Heart left ventricle (tissue), 16 donors: ENCODE results near the gene TYSND1. TPM values are rescaled to one million over a fixed set of nuclear protein-coding genes. Genes with fewer than 3 reads are reported as not detected.

ENCODE experiments used
- ATAC-seq, 4 donors: fragments of 200-7000 bp; cut with Tn5 transposase; one replicate each; pipeline ENCODE4 v1.9.1; 2020 to 2022; ENCODE audit warnings: moderate library complexity in 4 of 4, mild to moderate bottlenecking in 3 of 4, moderate number of reproducible peaks in 1 of 4
- DNase-seq, 5 donors: peaks; one replicate each; pipeline ENCODE4 v3.0.0-alpha.2; 2020
- H3K27ac ChIP-seq, 12 donors: fragments of 200-600 bp; sonication (generic) in 4 of 12; one replicate each; pipeline versions ENCODE4 v1.5.0 to v1.8.0; 2016 to 2022; ENCODE audit warnings: mild to moderate bottlenecking in 2 of 12
- H3K27me3 ChIP-seq, 9 donors: fragments of 200-600 bp; sonication (generic) in 2 of 9; one replicate each; pipeline versions ENCODE4 v1.5.1 to v1.8.0; 2016 to 2022; ENCODE audit warnings: mild to moderate bottlenecking in 3 of 9
- H3K36me3 ChIP-seq, 9 donors: fragments of 200-600 bp; sonication (generic) in 2 of 9; one replicate each; pipeline versions ENCODE4 v1.5.0 to v1.8.0; 2018 to 2022; ENCODE audit warnings: mild to moderate bottlenecking in 2 of 9
- H3K4me1 ChIP-seq, 12 donors: fragments of 200-600 bp; sonication (generic) in 4 of 12; one replicate each; pipeline versions ENCODE4 v1.5.0 to v1.8.0; 2016 to 2022; ENCODE audit warnings: mild to moderate bottlenecking in 3 of 12
- H3K4me3 ChIP-seq, 12 donors: fragments of 200-600 bp; sonication (generic) in 4 of 12; one replicate each; pipeline versions ENCODE4 v1.5.0 to v1.8.0; 2017 to 2022; ENCODE audit warnings: mild to moderate bottlenecking in 9 of 12, moderate library complexity in 4 of 12
- H3K9me3 ChIP-seq, 12 donors: fragments of 200-600 bp; sonication (generic) in 4 of 12; one replicate each; pipeline versions ENCODE4 v1.5.0 to v1.8.0; 2016 to 2022; ENCODE audit warnings: mild to moderate bottlenecking in 1 of 12
- POLR2A ChIP-seq, 2 donors: fragments of 450-650 bp; IDR thresholded peaks; one replicate each; pipeline ENCODE4 v1.6.1; 2017; ENCODE audit warnings: antibody characterized with exemption in 2 of 2, mild to moderate bottlenecking in 2 of 2, moderate library complexity in 2 of 2
- WGBS, 4 donors: extraction: QIAGEN DNeasy Blood & Tissue Kit in 2 of 4; methylation state at CpG; one replicate each; pipeline versions ENCODE4 v1.1.5 to v1.1.7; 2013 to 2018; 5-methylcytosine and 5-hydroxymethylcytosine counted together
- intact Hi-C, 10 donors: fragments of 100-400 bp; cut with DNase I; formaldehyde crosslinking; loops; one replicate each; pipeline versions ENCODE4 v1.11.1 to v1.14.2; 2022
- polyA plus RNA-seq, 2 donors: library from polyadenylated mRNA; stranded (reverse); fragments of 200-250 nt; gene quantifications; one replicate each; pipeline ENCODE4 v1.2.3, GENCODE V29; 2013
- total RNA-seq, 9 donors: library from RNA; depleted of rRNA in 2 of 9; stranded (reverse); fragments of >200 nt in 2 of 9; fragmentation: NEBNext Ultra II Directional in 3 of 9; extraction: Animal tissue kit (Norgen Biotek cat#: 25700) in 3 of 9; gene quantifications; one replicate each; pipeline versions ENCODE4 v1.1.0 to v1.2.4, GENCODE V29; 2016 to 2023
- TF ChIP-seq, protein P1 (sequence below), 12 donors: fragments of 200-600 bp; sonication (generic) in 4 of 12; IDR thresholded peaks; one replicate each; pipeline versions ENCODE4 v1.5.0 to v1.8.0; 2018 to 2022; ENCODE audit warnings: antibody characterized with exemption in 12 of 12, mild to moderate bottlenecking in 5 of 12
- donor health status: ischemic (EF 13 %, LVEDD 7.1; RV severe dilation, severe dysfunction).
- donor health status: healthy with polysubstance abuse.
- donor health status: DM: no; HTN: yes; CAD: no.
- donor health status: DM: no; HTN: no; CAD: no.
- donor health status: ischemic (EF 25% LVEDD 6.9; RV normal size, moderate dysfunction).
- donor health status: ischemic (EF 25% LVEDD 5.7; RV mildly dilated, moderate dysfunction).
- donor health status: healthy.
- donor health status: DM: yes; HTN: yes; CAD: no.
- donor health status: ischemic (EF 35%, LVEDD 5.7; RV mildly dilated, moderate dysfunction).
- donor health status: nonischemic (EF 11% LVEDD 7.7; RV severe dilation, severe dysfunction).
- donor health status: DM: yes; HTN: yes; CAD: no.
- donor health status: PGD.
- donor health status: ischemic (EF 29% LVEDD 5.4; RV normal size, mild dysfunction).
- donor health status: nonischemic (EF 23%, LVEDD 6.1; RV moderate dilation, normal function).

The TYSND1 gene
- total and polyA plus RNA-seq, 11 donors = 2.5 to 9.6 (median 5.1) TPM

DNA sequence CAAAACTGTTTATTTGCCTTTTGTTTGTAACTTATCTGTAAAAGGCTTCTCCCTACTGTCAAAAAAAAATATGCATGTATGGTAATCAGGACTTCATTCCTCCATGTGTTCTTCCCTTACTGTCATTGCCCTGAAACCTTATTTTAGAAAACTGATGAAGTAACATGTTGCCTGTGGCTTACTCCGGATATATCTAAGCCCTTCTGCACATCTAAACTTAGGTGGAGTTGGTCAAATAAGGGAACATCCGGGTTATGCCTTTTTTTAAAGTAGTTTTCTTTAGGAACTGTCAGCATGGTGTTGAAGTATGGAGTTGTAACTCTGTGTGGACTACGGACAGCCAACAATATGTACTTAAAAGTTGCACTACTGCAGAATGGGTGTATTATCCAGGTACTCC lies 17.7 kb upstream of the TYSND1 start:
- Histone ChIP-seq H3K36me3 (peaks cover 0 to 51% (median 37%) of the 10 kb centered on the region in 9 donors), H3K27ac (peak overlapping the region in 1 of 12 donors; percentile 55), H3K27me3 (no peaks in the 10 kb centered on the region), H3K4me3 (no peak overlapping the region), H3K4me1 (peaks cover 0 to 85% (median 51%) of the 10 kb centered on the region in 12 donors), H3K9me3 (no peaks in the 10 kb centered on the region)
- ATAC-seq (peak in 2 of 4 donors; percentile 19 to 49), DNase-seq (no peak)
- intact Hi-C loops = no loop called here
- 50 to 63% (median 55%) methylated on average over 3 of the region's 3 CpGs for WGBS, 4 donors
- TF ChIP-seq, protein P1, sequence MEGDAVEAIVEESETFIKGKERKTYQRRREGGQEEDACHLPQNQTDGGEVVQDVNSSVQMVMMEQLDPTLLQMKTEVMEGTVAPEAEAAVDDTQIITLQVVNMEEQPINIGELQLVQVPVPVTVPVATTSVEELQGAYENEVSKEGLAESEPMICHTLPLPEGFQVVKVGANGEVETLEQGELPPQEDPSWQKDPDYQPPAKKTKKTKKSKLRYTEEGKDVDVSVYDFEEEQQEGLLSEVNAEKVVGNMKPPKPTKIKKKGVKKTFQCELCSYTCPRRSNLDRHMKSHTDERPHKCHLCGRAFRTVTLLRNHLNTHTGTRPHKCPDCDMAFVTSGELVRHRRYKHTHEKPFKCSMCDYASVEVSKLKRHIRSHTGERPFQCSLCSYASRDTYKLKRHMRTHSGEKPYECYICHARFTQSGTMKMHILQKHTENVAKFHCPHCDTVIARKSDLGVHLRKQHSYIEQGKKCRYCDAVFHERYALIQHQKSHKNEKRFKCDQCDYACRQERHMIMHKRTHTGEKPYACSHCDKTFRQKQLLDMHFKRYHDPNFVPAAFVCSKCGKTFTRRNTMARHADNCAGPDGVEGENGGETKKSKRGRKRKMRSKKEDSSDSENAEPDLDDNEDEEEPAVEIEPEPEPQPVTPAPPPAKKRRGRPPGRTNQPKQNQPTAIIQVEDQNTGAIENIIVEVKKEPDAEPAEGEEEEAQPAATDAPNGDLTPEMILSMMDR (IDR thresholded peaks at IDR 0.05) = no peak
- no peak for TF ChIP-seq POLR2A (IDR thresholded peaks at IDR 0.05)

DNA sequence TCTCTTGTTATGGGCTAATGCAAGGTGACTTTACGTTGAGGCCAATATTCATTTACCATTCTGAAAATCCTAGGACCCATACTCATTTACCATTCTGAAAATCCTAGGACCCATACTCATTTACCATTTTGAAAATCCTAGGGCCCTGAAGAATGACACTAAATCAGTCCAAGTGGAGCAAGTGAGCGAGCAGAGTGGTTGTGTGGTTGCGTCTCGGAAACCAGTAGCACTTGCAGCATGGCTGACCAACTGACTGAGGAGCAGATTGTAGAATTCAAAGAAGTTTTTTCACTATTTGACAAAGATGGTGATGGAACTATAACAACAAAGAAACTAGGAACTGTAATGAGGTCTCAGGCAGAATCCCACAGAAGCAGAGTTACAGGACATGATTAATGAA lies 16.9 kb upstream of the TYSND1 start:
- 93 to 97% (median 94%) methylated on average over 4 of the region's 4 CpGs for WGBS, 4 donors
- TF ChIP-seq, protein P1 (IDR thresholded peaks at IDR 0.05) = no peak
- no peak for TF ChIP-seq POLR2A (IDR thresholded peaks at IDR 0.05)
- Histone ChIP-seq H3K9me3 (no peaks in the 10 kb centered on the region), H3K27ac (peak overlapping the region in 1 of 12 donors; percentile 55), H3K27me3 (no peaks in the 10 kb centered on the region), H3K4me3 (no peak overlapping the region), H3K4me1 (peaks cover 0 to 78% (median 47%) of the 10 kb centered on the region in 12 donors), H3K36me3 (peaks cover 0 to 58% (median 42%) of the 10 kb centered on the region in 9 donors)
- intact Hi-C loops = no loop called here
- ATAC-seq (no peak), DNase-seq (no peak)

DNA sequence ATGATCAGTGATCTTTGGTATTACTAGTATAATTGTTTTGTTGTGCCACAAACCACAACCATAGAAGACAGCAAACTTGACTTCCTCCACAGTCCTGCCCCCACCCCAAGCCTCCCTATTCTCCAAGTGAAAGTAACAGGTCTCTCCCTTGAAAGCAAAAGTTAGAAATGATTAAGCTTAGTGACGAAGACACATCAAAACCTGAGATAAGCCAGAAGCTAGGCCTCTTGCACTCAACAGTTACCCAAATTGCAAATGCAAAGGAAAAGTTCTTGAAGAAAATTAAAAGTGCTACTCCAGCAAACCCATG lies 16.3 kb upstream of the TYSND1 start:
- TF ChIP-seq, protein P1 (IDR thresholded peaks at IDR 0.05) = no peak
- no peak for TF ChIP-seq POLR2A (IDR thresholded peaks at IDR 0.05)
- WGBS, 4 donors = 24 to 53% (median 29%) methylated on average over 1 of the region's 1 CpG
- DNase-seq = no peak
- no peaks in the 10 kb centered on the region for H3K27me3 ChIP-seq
- H3K4me1 ChIP-seq = peaks cover 0 to 72% (median 44%) of the 10 kb centered on the region in 12 donors
- intact Hi-C loops = no loop called here
- no peak for ATAC-seq
- peak overlapping the region in 1 of 12 donors; percentile 55 for H3K27ac ChIP-seq
- H3K4me3 ChIP-seq = no peak overlapping the region
- peaks cover 0 to 59% (median 48%) of the 10 kb centered on the region in 9 donors for H3K36me3 ChIP-seq
- no peaks in the 10 kb centered on the region for H3K9me3 ChIP-seq

DNA sequence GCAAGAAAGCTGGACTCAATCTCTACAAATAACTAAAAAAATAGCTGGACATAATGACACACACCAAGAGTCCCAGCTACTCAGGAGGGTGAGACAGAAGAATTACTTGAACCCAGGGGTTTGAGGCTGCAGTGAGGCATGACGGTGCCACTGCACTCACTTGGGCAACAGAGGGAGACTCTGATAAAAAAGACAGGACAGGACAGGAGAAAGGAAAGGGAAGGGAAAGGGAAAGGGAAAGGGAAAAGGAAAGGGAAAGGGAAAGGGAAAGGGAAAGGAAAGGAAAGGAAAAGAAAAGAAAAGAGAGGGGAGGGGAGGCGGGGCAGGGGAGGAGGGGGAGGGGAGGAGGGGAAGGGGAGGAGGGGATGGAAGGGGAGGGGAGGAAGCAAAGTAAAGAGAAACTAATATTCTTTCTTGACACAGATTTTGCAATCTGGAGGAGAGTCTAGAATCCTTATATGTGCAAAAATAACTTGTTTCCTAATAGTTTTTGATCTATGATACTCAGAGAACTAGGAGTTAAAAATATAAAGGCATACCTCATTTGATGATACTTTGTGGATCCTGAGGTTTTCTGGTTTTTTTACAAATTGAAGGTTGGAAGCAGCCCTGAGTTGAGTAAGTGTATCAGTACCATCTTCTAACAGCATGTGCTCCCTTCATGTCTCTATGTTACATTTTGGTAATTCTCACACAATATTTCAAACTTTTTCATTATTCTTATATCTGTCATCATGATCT lies 15.8 kb upstream of the TYSND1 start:
- TF ChIP-seq, protein P1 (IDR thresholded peaks at IDR 0.05) = no peak
- TF ChIP-seq POLR2A (IDR thresholded peaks at IDR 0.05) = no peak
- intact Hi-C loops = no loop called here
- H3K4me3 ChIP-seq = no peak overlapping the region
- peaks cover 0 to 63% (median 53%) of the 10 kb centered on the region in 9 donors for H3K36me3 ChIP-seq
- DNase-seq = no peak
- no peaks in the 10 kb centered on the region for H3K27me3 ChIP-seq
- no peak for ATAC-seq
- peaks cover 0 to 67% (median 41%) of the 10 kb centered on the region in 12 donors for H3K4me1 ChIP-seq
- 79 to 90% (median 87%) methylated on average over 1 to 2 of the region's 2 CpGs for WGBS, 4 donors
- H3K27ac ChIP-seq = peak overlapping the region in 1 of 12 donors; percentile 59
- no peaks in the 10 kb centered on the region for H3K9me3 ChIP-seq
